Vein endothelial cell (primary cell): Measurements from ENCODE around the gene ST3GAL5. TPM values are rescaled to one million over a fixed set of nuclear protein-coding genes. Genes with fewer than 3 reads are reported as not detected.

Experiments used
- small RNA-seq: library from RNA; depleted of rRNA; stranded (forward); fragments of <200 nt; gene quantifications from one replicate; pipeline ENCODE3, GENCODE V24; 2012
- total RNA-seq: library from RNA; depleted of rRNA; stranded (reverse); fragments of >200 nt; gene quantifications from 2 replicates; pipeline ENCODE4 v1.2.3, GENCODE V29; 2012

ST3GAL5 gene
- total RNA-seq: 12.0 and 13.4 TPM in 2 replicates

DNA sequence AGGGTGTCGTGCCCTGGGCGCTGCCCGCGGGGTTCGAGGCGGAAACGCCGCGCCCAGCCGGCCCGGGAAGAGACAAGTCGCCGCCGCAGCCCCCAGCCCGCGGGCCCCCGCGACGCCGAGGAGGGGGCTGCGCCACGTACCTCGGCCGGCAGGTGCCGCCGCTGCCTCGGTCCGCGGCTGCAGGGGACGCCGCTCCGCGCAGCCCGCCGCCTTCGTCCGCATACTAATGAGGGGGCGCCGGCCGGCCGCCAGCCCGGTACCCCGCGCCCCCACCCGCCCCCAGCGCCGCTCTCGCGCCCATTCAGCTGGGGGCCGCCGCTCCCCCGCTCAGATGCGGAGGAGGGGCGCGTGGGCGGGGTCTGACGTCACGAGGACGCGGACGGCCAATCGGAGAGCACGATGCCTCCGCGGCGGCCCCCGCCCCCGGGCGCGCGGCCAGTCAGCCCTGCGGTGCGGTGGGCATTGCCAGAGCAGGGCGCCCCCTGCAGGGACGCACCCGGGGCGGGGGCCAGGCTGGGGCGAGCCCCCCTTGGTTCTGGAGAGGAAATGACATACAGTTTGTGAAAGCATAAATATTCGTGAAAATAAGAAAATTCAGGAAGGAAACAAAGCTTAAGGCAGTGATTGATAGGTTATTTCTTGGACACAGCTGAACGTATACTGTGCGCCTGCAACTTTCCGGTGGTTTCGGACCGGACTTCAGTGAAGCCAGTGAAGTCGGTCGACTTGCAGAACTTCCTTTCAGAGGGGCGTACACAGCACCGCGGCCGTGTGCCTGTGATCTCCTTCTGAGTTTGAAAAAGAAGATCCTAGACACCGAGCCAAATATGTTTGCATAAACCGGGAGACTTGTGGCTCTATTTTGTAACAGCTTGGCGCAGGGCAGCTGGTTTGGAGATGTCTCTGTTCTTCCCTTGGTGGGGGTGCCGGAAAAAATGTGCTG, at the start of gene ST3GAL5:
Gene ST3GAL5, minus strand, starts transcription at position 307 of the 943 bp plus-strand sequence. Its CDS starts 85 bp downstream, at position 222.

Small RNA genes lying within 50 kb of the gene (small RNA-seq; reads per million reads assigned to genes)
- not detected for gene RN7SKP83

Other genes starting within 250 kb of the ST3GAL5 start
- not detected in 2 replicates for gene SFTPB, start 220.8 kb downstream of the ST3GAL5 start, total RNA-seq
- not detected in 2 replicates for gene GNLY, start 194.6 kb downstream of the ST3GAL5 start, total RNA-seq
- 13.2 and 17.0 TPM in 2 replicates for gene ATOH8, start 135.0 kb downstream of the ST3GAL5 start, total RNA-seq
- 33.0 and 59.2 TPM in 2 replicates for gene POLR1A, start 216.9 kb upstream of the ST3GAL5 start, total RNA-seq
- 62.4 and 65.5 TPM in 2 replicates for gene PTCD3, start 217.2 kb upstream of the ST3GAL5 start, total RNA-seq